SK-N-SH (cell line): ENCODE measurements around the gene CADM2. TPM values are rescaled to one million over a fixed set of nuclear protein-coding genes. Genes with fewer than 3 reads are reported as not detected.

ENCODE experiments used
- CTCF ChIA-PET: fragments of 300-600, 350-600 bp; formaldehyde crosslinking; extraction: SDS; loops from one replicate; lab custom pipeline; 2021; lab: Yijun Ruan, JAX
- POLR2A ChIA-PET: fragments of 350-600 bp; sonication (Branson Sonifier 250); formaldehyde crosslinking; extraction: SDS; loops from one replicate; lab custom pipeline; 2020; ENCODE audit warnings: antibody characterized with exemption, inconsistent platforms; lab: Yijun Ruan, JAX
- DNase-seq: peaks from one replicate; pipeline ENCODE4 v3.0.0; 2012
- H2AFZ ChIP-seq: fragments of 200-600 bp; sonication (generic); 2 replicates; pipeline ENCODE4 v1.8.1; 2016; ENCODE audit warnings: antibody characterized with exemption, mild to moderate bottlenecking, low read depth
- H3F3A ChIP-seq: fragments of 200-600 bp; sonication (generic); replicated peaks from 2 replicates; pipeline ENCODE3; 2016; ENCODE audit warnings: antibody characterized with exemption, mild to moderate bottlenecking; ENCODE audit not compliant: insufficient read depth
- H3K27ac ChIP-seq, 2 experiments: fragments of 200-500 bp in 1 of 2; fragments of 200-600 bp in 1 of 2; sonication (Bioruptor generic) in 1 of 2; sonication (generic), shearing (Covaris generic) in 1 of 2; 2 replicates each; pipeline versions ENCODE4 v1.5.1 to v1.6.1; 2014 to 2016; ENCODE audit warnings: low read depth in 2 of 2, inconsistent platforms in 1 of 2, low read length in 1 of 2, mild to moderate bottlenecking in 1 of 2, mixed read lengths in 1 of 2
- H3K27me3 ChIP-seq: fragments of 200-600 bp; sonication (generic), shearing (Covaris generic); 2 replicates; pipeline ENCODE4 v1.6.1; 2016; ENCODE audit warnings: mixed run types; ENCODE audit not compliant: insufficient read depth
- H3K36me3 ChIP-seq, 2 experiments: fragments of 200-500 bp in 1 of 2; fragments of 200-600 bp in 1 of 2; sonication (Bioruptor generic) in 1 of 2; sonication (generic) in 1 of 2; replicated peaks in 1 of 2; 2 replicates each; pipeline versions ENCODE3 to v1.5.1; 2014 to 2016; ENCODE audit warnings: low read length in 1 of 2, mild to moderate bottlenecking in 1 of 2; ENCODE audit not compliant: insufficient read depth in 2 of 2, control insufficient read depth in 1 of 2
- H3K4me1 ChIP-seq, 2 experiments: fragments of 200-500 bp in 1 of 2; fragments of 200-600 bp in 1 of 2; sonication (Bioruptor generic) in 1 of 2; sonication (generic), shearing (Covaris generic) in 1 of 2; 2 replicates each; pipeline versions ENCODE4 v1.5.1 to v1.6.1; 2014 to 2016; ENCODE audit warnings: low read depth in 1 of 2, low read length in 1 of 2, mixed run types in 1 of 2; ENCODE audit not compliant: insufficient read depth in 2 of 2, control insufficient read depth in 1 of 2
- H3K4me2 ChIP-seq: fragments of 200-600 bp; sonication (generic), shearing (Covaris generic); 2 replicates; pipeline ENCODE4 v1.6.1; 2017; ENCODE audit warnings: mixed run types
- H3K4me3 ChIP-seq, 2 experiments: fragments of 200-500 bp in 1 of 2; fragments of 200-600 bp in 1 of 2; sonication (Bioruptor generic) in 1 of 2; sonication (generic), shearing (Covaris generic) in 1 of 2; 2 replicates each; pipeline versions ENCODE4 v1.5.1 to v1.8.1; 2014 to 2016; ENCODE audit warnings: low read depth in 2 of 2, inconsistent platforms in 1 of 2, low read length in 1 of 2, mild to moderate bottlenecking in 1 of 2, mixed read lengths in 1 of 2, moderate library complexity in 1 of 2
- H3K79me2 ChIP-seq: fragments of 200-600 bp; sonication (generic); 2 replicates; pipeline ENCODE4 v1.8.1; 2017; ENCODE audit warnings: mild to moderate bottlenecking; ENCODE audit not compliant: insufficient read depth
- H3K9ac ChIP-seq: fragments of 200-600 bp; sonication (generic); 2 replicates; pipeline ENCODE4 v1.6.1; 2017; ENCODE audit warnings: mixed run types
- H3K9me2 ChIP-seq: fragments of 200-600 bp; sonication (generic); 2 replicates; pipeline ENCODE4 v1.6.1; 2017; ENCODE audit warnings: mixed run types
- H3K9me3 ChIP-seq: fragments of 200-600 bp; sonication (generic); 2 replicates; pipeline ENCODE4 v1.6.1; 2017; ENCODE audit warnings: mixed run types, mild to moderate bottlenecking, moderate library complexity
- H4K20me1 ChIP-seq: fragments of 200-600 bp; sonication (generic); 2 replicates; pipeline ENCODE4 v1.6.1; 2017; ENCODE audit warnings: mild to moderate bottlenecking, mixed run types; ENCODE audit not compliant: insufficient read depth
- CHD2 ChIP-seq: fragments of 150-350 bp; IDR thresholded peaks from 2 replicates; pipeline ENCODE4 v1.6.1; 2018; ENCODE audit warnings: low read length; ENCODE audit not compliant: partially characterized antibody
- EP300 ChIP-seq, 2 experiments: IDR thresholded peaks; 2 replicates each; pipeline versions ENCODE4 v1.4.0 to v1.6.1; 2012; ENCODE audit warnings: borderline replicate concordance in 1 of 2, low read depth in 1 of 2, low read length in 1 of 2
- FOSL2 ChIP-seq: IDR thresholded peaks from 2 replicates; pipeline ENCODE4 v1.4.0; 2012; ENCODE audit warnings: low read depth, mild to moderate bottlenecking, moderate library complexity, borderline replicate concordance
- FOXM1 ChIP-seq: IDR thresholded peaks from 2 replicates; pipeline ENCODE4 v1.4.0; 2012; ENCODE audit warnings: low read depth, mild to moderate bottlenecking
- JUND ChIP-seq: IDR thresholded peaks from 2 replicates; pipeline ENCODE4 v1.4.0; 2012
- MXI1 ChIP-seq: IDR thresholded peaks from 2 replicates; pipeline ENCODE4 v1.6.1; 2012; ENCODE audit warnings: mild to moderate bottlenecking, low read depth, low read length, improper control_type of control experiment
- NFIC ChIP-seq: IDR thresholded peaks from 2 replicates; pipeline ENCODE4 v1.4.0; 2012; ENCODE audit warnings: borderline replicate concordance
- RAD21 ChIP-seq: IDR thresholded peaks from 2 replicates; pipeline ENCODE4 v1.6.1; 2012; ENCODE audit warnings: mild to moderate bottlenecking, low read length
- RFX5 ChIP-seq: IDR thresholded peaks from 2 replicates; pipeline ENCODE4 v1.6.1; 2012; ENCODE audit warnings: mild to moderate bottlenecking, improper control_type of control experiment, low read length
- RXRA ChIP-seq: IDR thresholded peaks from 2 replicates; pipeline ENCODE4 v1.4.0; 2012; ENCODE audit warnings: low read depth, mild to moderate bottlenecking, borderline replicate concordance
- SMC3 ChIP-seq: IDR thresholded peaks from 2 replicates; pipeline ENCODE4 v1.6.1; 2012; ENCODE audit warnings: low read depth, low read length, improper control_type of control experiment
- YY1 ChIP-seq: IDR thresholded peaks from 2 replicates; pipeline ENCODE4 v1.4.0; 2012; ENCODE audit warnings: low read depth, mild to moderate bottlenecking
- WGBS: methylation state at CpG from one replicate; pipeline ENCODE4 v1.1.6; 2017; ENCODE audit warnings: low lambda C conversion rate; 5-methylcytosine and 5-hydroxymethylcytosine counted together
- polyA plus RNA-seq, 3 experiments: library from polyadenylated mRNA; depleted of rRNA; stranded (reverse); fragments of >200 nt; gene quantifications; 2 replicates each; pipeline ENCODE4 v1.2.3, GENCODE V29; 2012
- TF ChIP-seq, protein P1 (sequence below): fragments of 150-350 bp; IDR thresholded peaks from 2 replicates; pipeline ENCODE4 v1.6.1; 2016; ENCODE audit warnings: mild to moderate bottlenecking, low read depth, low read length
- TF ChIP-seq, protein P2 (sequence below): IDR thresholded peaks from 2 replicates; pipeline ENCODE4 v1.4.0; 2012; ENCODE audit warnings: low read depth, borderline replicate concordance
- TF ChIP-seq, protein P3 (sequence below): fragments of 150-350 bp; IDR thresholded peaks from 2 replicates; pipeline ENCODE4 v1.6.1; 2017; ENCODE audit warnings: antibody characterized with exemption, low read length, low read depth, borderline replicate concordance
- TF ChIP-seq, protein P4 (sequence below): fragments of 200-600 bp; sonication (generic); IDR thresholded peaks from 2 replicates; pipeline ENCODE4 v1.6.1; 2017; ENCODE audit warnings: antibody characterized with exemption, mild to moderate bottlenecking, moderate library complexity

Gene CADM2
- polyA plus RNA-seq, 1 of the 3 experiments (the other 2 are of a cell fraction): 0.46 TPM

DNA sequence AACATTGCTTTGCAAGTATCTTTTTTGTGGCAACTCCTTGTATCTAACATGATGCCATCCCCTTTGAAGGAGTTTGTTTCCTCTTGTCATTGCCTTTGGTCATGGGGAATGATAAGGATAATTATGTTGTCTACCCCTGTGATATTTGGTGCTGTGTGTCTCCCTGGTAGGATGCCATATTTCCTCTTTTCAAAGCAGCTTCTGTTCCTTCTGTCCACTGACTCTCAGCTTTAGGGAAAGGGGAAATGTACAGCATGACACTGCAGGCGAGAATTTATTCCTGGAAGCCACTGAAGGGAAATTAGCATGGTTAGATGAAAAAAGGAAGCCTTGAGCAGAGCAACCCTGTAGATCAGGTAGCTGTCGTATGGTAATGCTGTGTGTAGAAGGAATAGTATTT, 576.7 kb downstream of the CADM2 start:
- Histone ChIP-seq H3K4me2 (no peak overlapping the region), H3K4me3 (no peak overlapping the region), H3F3A (no peaks in the 10 kb centered on the region), H3K9ac (no peak overlapping the region), H3K9me3 (no peaks in the 10 kb centered on the region), H3K27me3 (no peaks in the 10 kb centered on the region), H4K20me1 (no peaks in the 10 kb centered on the region), H3K4me1 (no peaks in the 10 kb centered on the region), H3K9me2 (no peaks in the 10 kb centered on the region), H3K27ac (no peak overlapping the region), H3K79me2 (no peaks in the 10 kb centered on the region), H3K36me3 (no peaks in the 10 kb centered on the region), H2AFZ (no peak overlapping the region)
- DNase-seq: no peak
- ChIA-PET POLR2A (no interaction called here), CTCF (interaction anchor here (1.4 kb wide), 1 partner anchor 40 kb away, joined by 3 read pairs; no protein-coding TSS in a partner anchor)
- TF ChIP-seq, protein P1, sequence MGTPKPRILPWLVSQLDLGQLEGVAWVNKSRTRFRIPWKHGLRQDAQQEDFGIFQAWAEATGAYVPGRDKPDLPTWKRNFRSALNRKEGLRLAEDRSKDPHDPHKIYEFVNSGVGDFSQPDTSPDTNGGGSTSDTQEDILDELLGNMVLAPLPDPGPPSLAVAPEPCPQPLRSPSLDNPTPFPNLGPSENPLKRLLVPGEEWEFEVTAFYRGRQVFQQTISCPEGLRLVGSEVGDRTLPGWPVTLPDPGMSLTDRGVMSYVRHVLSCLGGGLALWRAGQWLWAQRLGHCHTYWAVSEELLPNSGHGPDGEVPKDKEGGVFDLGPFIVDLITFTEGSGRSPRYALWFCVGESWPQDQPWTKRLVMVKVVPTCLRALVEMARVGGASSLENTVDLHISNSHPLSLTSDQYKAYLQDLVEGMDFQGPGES: no peak
- TF ChIP-seq JUND (no peak), NFIC (no peak), RAD21 (no peak), FOSL2 (no peak), FOXM1 (no peak), SMC3 (no peak)
- TF ChIP-seq, protein P2, sequence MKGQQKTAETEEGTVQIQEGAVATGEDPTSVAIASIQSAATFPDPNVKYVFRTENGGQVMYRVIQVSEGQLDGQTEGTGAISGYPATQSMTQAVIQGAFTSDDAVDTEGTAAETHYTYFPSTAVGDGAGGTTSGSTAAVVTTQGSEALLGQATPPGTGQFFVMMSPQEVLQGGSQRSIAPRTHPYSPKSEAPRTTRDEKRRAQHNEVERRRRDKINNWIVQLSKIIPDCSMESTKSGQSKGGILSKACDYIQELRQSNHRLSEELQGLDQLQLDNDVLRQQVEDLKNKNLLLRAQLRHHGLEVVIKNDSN: no peak
- 22% methylated on average over 2 of the region's 2 CpGs for WGBS

DNA sequence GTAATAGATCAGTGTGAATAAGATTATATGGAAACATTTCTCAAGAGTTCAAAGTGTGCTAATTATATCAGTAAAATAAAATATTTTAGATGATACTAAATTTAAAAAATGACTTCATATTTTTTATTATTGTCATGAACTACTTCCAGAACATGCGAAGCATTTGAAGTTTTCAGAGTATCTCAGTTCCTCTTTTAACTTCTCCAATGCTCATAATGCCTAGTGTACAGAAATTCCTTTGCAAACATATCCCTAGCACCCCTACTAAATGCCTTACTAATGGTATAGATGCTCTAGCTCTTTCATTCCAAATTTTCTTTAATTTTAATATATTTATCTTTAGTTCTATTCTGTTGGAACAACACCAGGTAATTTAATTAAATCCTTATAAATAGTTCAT, 580.4 kb downstream of the CADM2 start:
- H2AFZ ChIP-seq: no peak overlapping the region
- no peaks in the 10 kb centered on the region for H3K9me2 ChIP-seq
- H3K4me1 ChIP-seq: no peaks in the 10 kb centered on the region
- no peaks in the 10 kb centered on the region for H3K9me3 ChIP-seq
- TF ChIP-seq MXI1: no peak
- TF ChIP-seq, protein P3, sequence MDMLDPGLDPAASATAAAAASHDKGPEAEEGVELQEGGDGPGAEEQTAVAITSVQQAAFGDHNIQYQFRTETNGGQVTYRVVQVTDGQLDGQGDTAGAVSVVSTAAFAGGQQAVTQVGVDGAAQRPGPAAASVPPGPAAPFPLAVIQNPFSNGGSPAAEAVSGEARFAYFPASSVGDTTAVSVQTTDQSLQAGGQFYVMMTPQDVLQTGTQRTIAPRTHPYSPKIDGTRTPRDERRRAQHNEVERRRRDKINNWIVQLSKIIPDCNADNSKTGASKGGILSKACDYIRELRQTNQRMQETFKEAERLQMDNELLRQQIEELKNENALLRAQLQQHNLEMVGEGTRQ: no peak
- no peak for TF ChIP-seq YY1
- TF ChIP-seq RFX5: no peak
- no peak for TF ChIP-seq FOXM1
- TF ChIP-seq FOSL2: no peak
- no peak for TF ChIP-seq RAD21
- no peak for TF ChIP-seq RXRA
- TF ChIP-seq, protein P4, sequence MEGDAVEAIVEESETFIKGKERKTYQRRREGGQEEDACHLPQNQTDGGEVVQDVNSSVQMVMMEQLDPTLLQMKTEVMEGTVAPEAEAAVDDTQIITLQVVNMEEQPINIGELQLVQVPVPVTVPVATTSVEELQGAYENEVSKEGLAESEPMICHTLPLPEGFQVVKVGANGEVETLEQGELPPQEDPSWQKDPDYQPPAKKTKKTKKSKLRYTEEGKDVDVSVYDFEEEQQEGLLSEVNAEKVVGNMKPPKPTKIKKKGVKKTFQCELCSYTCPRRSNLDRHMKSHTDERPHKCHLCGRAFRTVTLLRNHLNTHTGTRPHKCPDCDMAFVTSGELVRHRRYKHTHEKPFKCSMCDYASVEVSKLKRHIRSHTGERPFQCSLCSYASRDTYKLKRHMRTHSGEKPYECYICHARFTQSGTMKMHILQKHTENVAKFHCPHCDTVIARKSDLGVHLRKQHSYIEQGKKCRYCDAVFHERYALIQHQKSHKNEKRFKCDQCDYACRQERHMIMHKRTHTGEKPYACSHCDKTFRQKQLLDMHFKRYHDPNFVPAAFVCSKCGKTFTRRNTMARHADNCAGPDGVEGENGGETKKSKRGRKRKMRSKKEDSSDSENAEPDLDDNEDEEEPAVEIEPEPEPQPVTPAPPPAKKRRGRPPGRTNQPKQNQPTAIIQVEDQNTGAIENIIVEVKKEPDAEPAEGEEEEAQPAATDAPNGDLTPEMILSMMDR: no peak
- TF ChIP-seq EP300 (IDR thresholded peaks at IDR 0.05; ENCODE audit: borderline replicate concordance in 1 of 2, low read depth in 1 of 2, low read length in 1 of 2): no peak
- TF ChIP-seq CHD2: no peak
- no peaks in the 10 kb centered on the region for H3K79me2 ChIP-seq
- CTCF ChIA-PET: no interaction called here
- H3F3A ChIP-seq: no peaks in the 10 kb centered on the region
- no peak overlapping the region for H3K9ac ChIP-seq
- POLR2A ChIA-PET: no interaction called here
- H3K27ac ChIP-seq: no peak overlapping the region
- H3K4me3 ChIP-seq: no peak overlapping the region
- H3K4me2 ChIP-seq: no peak overlapping the region
- DNase-seq: no peak
- H3K36me3 ChIP-seq: no peaks in the 10 kb centered on the region
- H4K20me1 ChIP-seq: no peaks in the 10 kb centered on the region
- H3K27me3 ChIP-seq: no peaks in the 10 kb centered on the region
- WGBS: 33% methylated on average over 1 of the region's 1 CpG
